Neural cell (in vitro differentiated cells): ENCODE results near the gene FAM185A. TPM values are rescaled to one million over a fixed set of nuclear protein-coding genes. Genes with fewer than 3 reads are reported as not detected.
"Not testable (repeated sequence)": the region's sequence is repeated elsewhere in the genome, so short reads cannot be mapped to it uniquely, and the experiment has no call there.

Source experiments
- H2AFZ ChIP-seq: fragments of 200-600, 300-800 bp; sonication (generic), shearing (Covaris generic); 2 replicates; pipeline ENCODE4 v1.6.0; 2014; ENCODE audit warnings: low read depth, mild to moderate bottlenecking, antibody characterized with exemption, low read length, moderate library complexity
- H3F3A ChIP-seq: fragments of 200-600 bp; shearing (Covaris generic); 2 replicates; pipeline ENCODE4 v1.6.1; 2016; ENCODE audit warnings: mild to moderate bottlenecking, moderate library complexity, mixed read lengths, antibody characterized with exemption, low read length; ENCODE audit not compliant: insufficient read depth, poor library complexity, severe bottlenecking
- H3K27ac ChIP-seq: fragments of 200-600, 300-800 bp; sonication (generic), shearing (Covaris generic); 2 replicates; pipeline ENCODE4 v1.5.1; 2014; ENCODE audit warnings: mild to moderate bottlenecking, low read length, moderate library complexity
- H3K27me3 ChIP-seq: fragments of 300-800, 200-600 bp; sonication (generic), shearing (Covaris generic); 2 replicates; pipeline ENCODE4 v1.6.0; 2014; ENCODE audit warnings: mild to moderate bottlenecking, low read depth, low read length, moderate library complexity; ENCODE audit not compliant: insufficient read depth
- H3K36me3 ChIP-seq: fragments of 300-800, 200-600 bp; sonication (generic), shearing (Covaris generic); 2 replicates; pipeline ENCODE4 v1.5.1; 2014; ENCODE audit warnings: mild to moderate bottlenecking, antibody characterized with exemption, low read length, moderate library complexity; ENCODE audit not compliant: insufficient read depth
- H3K4me2 ChIP-seq: fragments of 300-800, 200-600 bp; sonication (generic), shearing (Covaris generic); 2 replicates; pipeline ENCODE4 v1.6.0; 2014; ENCODE audit warnings: mild to moderate bottlenecking, low read length
- H3K4me3 ChIP-seq: fragments of 300-800, 200-600 bp; sonication (generic), shearing (Covaris generic); 2 replicates; pipeline ENCODE4 v1.5.1; 2014; ENCODE audit warnings: mild to moderate bottlenecking, low read length, moderate library complexity
- H3K79me2 ChIP-seq: fragments of 200-600 bp; shearing (Covaris generic); replicated peaks from 2 replicates; pipeline ENCODE4 v1.6.0; 2014; ENCODE audit warnings: mild to moderate bottlenecking, low read length, moderate library complexity; ENCODE audit not compliant: insufficient read depth
- H3K9ac ChIP-seq: fragments of 300-800, 200-600 bp; sonication (generic), shearing (Covaris generic); 2 replicates; pipeline ENCODE4 v1.6.1; 2016; ENCODE audit warnings: mild to moderate bottlenecking, low read length, mixed read lengths
- H3K9me2 ChIP-seq: fragments of 200-600 bp; shearing (Covaris generic); 2 replicates; pipeline ENCODE4 v1.6.1; 2016; ENCODE audit warnings: mild to moderate bottlenecking, low read length, mixed read lengths; ENCODE audit not compliant: insufficient read depth
- H3K9me3 ChIP-seq: fragments of 200-600, 300-800 bp; sonication (generic), shearing (Covaris generic); 2 replicates; pipeline ENCODE4 v1.6.1; 2016; ENCODE audit warnings: mild to moderate bottlenecking, mixed run types, low read length, moderate library complexity, mixed read lengths
- H4K20me1 ChIP-seq: fragments of 200-600 bp; shearing (Covaris generic); 2 replicates; pipeline ENCODE4 v1.6.1; 2016; ENCODE audit warnings: mild to moderate bottlenecking, mixed run types; ENCODE audit not compliant: insufficient read depth
- MXI1 ChIP-seq: fragments of 450-650 bp; conservative IDR thresholded peaks from 2 replicates; pipeline ENCODE4 v1.6.1; 2014; ENCODE audit warnings: antibody characterized with exemption, mild to moderate bottlenecking; ENCODE audit not compliant: poor library complexity, severe bottlenecking
- POLR2AphosphoS5 ChIP-seq: IDR thresholded peaks from 2 replicates; pipeline ENCODE4 v1.6.1; 2012
- SMC3 ChIP-seq: fragments of 450-650 bp; conservative IDR thresholded peaks from 2 replicates; pipeline ENCODE4 v1.6.1; 2014; ENCODE audit warnings: antibody characterized with exemption, mild to moderate bottlenecking, moderate library complexity; ENCODE audit not compliant: poor library complexity
- polyA minus RNA-seq: library from RNA; depleted of rRNA, polyadenylated mRNA; stranded (reverse); fragments of >200 nt; gene quantifications from 2 replicates; pipeline ENCODE4 v1.2.3, GENCODE V29; 2014
- polyA plus RNA-seq: library from polyadenylated mRNA; depleted of rRNA; stranded (reverse); fragments of >200 nt; gene quantifications from 2 replicates; pipeline ENCODE4 v1.2.3, GENCODE V29; 2014

Gene FAM185A
- polyA plus RNA-seq (14.6 and 26.3 TPM in 2 replicates), polyA minus RNA-seq (22.4 and 29.9 TPM in 2 replicates)

GRCh38 chr7:102748605-102749444 is at the start of gene FAM185A:
Gene FAM185A, plus strand, starts transcription at chr7:102748999. Its CDS starts 209 bp downstream, at chr7:102749208.
- not testable (repeated sequence) for H3K9me2 ChIP-seq, H3K9me3 ChIP-seq, H3K36me3 ChIP-seq, H3K79me2 ChIP-seq, H3F3A ChIP-seq, H3K27me3 ChIP-seq, H4K20me1 ChIP-seq
- Histone ChIP-seq H3K27ac (peak within 1 kb of the TSS; percentile 20), H3K9ac (peak within 1 kb of the TSS; percentile 53), H3K4me3 (peak within 1 kb of the TSS; percentile 67), H3K4me2 (peak within 1 kb of the TSS; percentile 59), H2AFZ (peak within 1 kb of the TSS; percentile 56)
- TF ChIP-seq MXI1 (peak; percentile 90), POLR2AphosphoS5 (peak; percentile 37), SMC3 (peak; percentile 14)

GRCh38 chr7:102713011-102713690 is 35.6 kb upstream of the FAM185A start:
- not testable (repeated sequence) for H3K36me3 ChIP-seq, H3K4me2 ChIP-seq

GRCh38 chr7:102713691-102714080 is 35.1 kb upstream of the FAM185A start:
- H3K79me2 ChIP-seq, H3F3A ChIP-seq, H3K27me3 ChIP-seq, H2AFZ ChIP-seq, H3K9me2 ChIP-seq, H4K20me1 ChIP-seq, H3K9me3 ChIP-seq, H3K4me3 ChIP-seq, H3K4me2 ChIP-seq, H3K27ac ChIP-seq, H3K36me3 ChIP-seq, H3K9ac ChIP-seq: not testable (repeated sequence)

More at GRCh38 chr7:102713011-102713690, 35.6 kb upstream of the FAM185A start:
- H3K4me3 ChIP-seq, H3K9me3 ChIP-seq, H3K27ac ChIP-seq, H4K20me1 ChIP-seq, H2AFZ ChIP-seq, H3F3A ChIP-seq, H3K27me3 ChIP-seq, H3K79me2 ChIP-seq, H3K9me2 ChIP-seq, H3K9ac ChIP-seq: not testable (repeated sequence)

- H3K79me2 ChIP-seq, H4K20me1 ChIP-seq, H3K36me3 ChIP-seq, H3K4me3 ChIP-seq, H3F3A ChIP-seq, H3K4me2 ChIP-seq, H3K27me3 ChIP-seq, H3K9ac ChIP-seq, H3K9me2 ChIP-seq, H2AFZ ChIP-seq, H3K9me3 ChIP-seq, H3K27ac ChIP-seq: not testable (repeated sequence)
Measured at GRCh38 chr7:102714774-102715522, 33.9 kb upstream of the FAM185A start.
